ENCODE data around the gene PPHLN1.

- no peak for TF ChIP-seq CTCF (IDR thresholded peaks at IDR 0.05)
- TF ChIP-seq POLR2A (IDR thresholded peaks at IDR 0.05): no peak
These were observed 44.7 kb upstream of the PPHLN1 start for GRCh38 chr12:42281278-42281677.
